BE2C (cell line): Measurements from ENCODE around the gene GALNS.
"Not testable (repeated sequence)": the region's sequence is repeated elsewhere in the genome, so short reads cannot be mapped to it uniquely, and the experiment has no call there.

Experiments
- DNase-seq: peaks from one replicate; pipeline ENCODE4 v3.0.0-alpha.2; 2020
- H3K27me3 ChIP-seq: fragments of 250-450 bp; sonication (Bioruptor Pico); 2 replicates; pipeline ENCODE4 v1.5.1; 2020; ENCODE audit warnings: mild to moderate bottlenecking
- H3K36me3 ChIP-seq: fragments of 250-450 bp; sonication (Bioruptor Pico); 2 replicates; pipeline ENCODE4 v1.5.1; 2020; ENCODE audit warnings: mild to moderate bottlenecking
- H3K4me1 ChIP-seq: fragments of 250-450 bp; sonication (Bioruptor Pico); 2 replicates; pipeline ENCODE4 v1.5.1; 2020
- H3K4me3 ChIP-seq: 2 replicates; pipeline ENCODE4 v1.5.1; 2011; ENCODE audit warnings: low read depth, low read length
- H3K9me3 ChIP-seq: fragments of 250-450 bp; sonication (Bioruptor Pico); 2 replicates; pipeline ENCODE4 v1.5.1; 2020
- CTCF ChIP-seq: IDR thresholded peaks from 2 replicates; pipeline ENCODE4 v1.5.1; 2012; ENCODE audit warnings: mild to moderate bottlenecking, low read depth, low read length

GALNS gene

DNA sequence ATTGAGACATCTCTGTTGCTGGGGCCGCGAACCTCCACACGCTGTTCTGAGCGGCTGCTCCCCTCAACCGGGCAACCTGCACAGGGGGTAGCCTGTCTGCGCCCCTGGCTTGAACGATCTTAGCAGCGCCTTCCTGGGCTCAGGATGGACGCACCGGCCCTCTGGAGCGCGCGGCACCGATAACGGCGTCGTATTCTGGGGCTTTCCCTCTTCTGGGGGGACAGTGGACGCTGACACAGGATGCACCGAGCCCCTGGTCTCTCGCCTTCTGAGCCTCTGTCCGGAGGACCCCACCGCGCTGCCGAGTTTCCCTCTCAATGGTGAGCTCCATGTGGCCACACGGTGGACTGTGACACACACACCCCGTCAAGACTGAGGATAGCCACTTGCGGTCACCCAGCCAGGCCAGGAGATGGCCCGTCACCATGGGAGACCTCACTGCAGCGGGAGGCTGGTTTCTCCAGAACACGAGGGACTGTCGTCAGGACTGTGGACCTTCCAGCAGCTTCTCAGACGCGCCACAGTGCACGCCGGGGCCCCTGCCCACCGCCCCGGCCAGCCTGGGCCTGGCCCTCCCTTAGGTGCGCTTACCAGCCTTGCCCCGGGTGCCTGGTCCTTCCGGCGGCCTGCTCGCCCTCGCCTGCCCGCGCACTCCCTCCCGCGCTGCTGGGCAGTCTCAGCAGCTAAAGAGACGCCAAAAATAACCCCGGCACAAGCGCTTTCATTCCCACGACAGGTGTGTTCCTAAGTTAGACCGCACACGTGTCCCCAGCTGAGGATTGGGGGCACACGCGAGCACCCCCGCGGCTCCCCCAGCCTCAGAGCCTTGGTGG lies 39.7 kb upstream of the GALNS start:
- DNase-seq = no peak
- H3K4me1 ChIP-seq = no peaks in the 10 kb centered on the region
- peaks cover 45% of the 10 kb centered on the region for H3K27me3 ChIP-seq
- TF ChIP-seq CTCF = no peak
- H3K4me3 ChIP-seq = no peak overlapping the region
- no peaks in the 10 kb centered on the region for H3K9me3 ChIP-seq
- H3K36me3 ChIP-seq = no peaks in the 10 kb centered on the region

DNA sequence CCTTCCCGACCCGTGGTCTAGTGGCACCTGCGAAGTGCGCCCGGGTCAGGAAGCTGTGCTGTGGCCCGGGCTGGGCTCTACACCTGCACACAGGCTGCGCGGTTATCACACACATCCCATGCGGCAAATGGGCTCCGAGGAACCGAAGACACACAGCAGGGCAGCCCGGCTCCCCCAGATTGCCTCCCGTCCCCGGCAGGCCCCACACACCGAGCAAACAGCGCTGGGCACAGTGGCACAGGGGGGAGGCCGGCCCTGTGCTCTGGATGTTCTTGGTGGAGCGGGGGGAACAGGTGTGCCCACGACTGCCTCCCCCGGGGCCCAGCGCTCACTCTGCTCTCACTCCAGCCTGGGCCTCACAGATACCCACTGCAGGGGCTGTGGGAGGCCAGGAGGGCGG lies 38.6 kb upstream of the GALNS start:
- Histone ChIP-seq H3K9me3 (no peaks in the 10 kb centered on the region; the same call in 1 of the 2 replicates), H3K4me1 (no peaks in the 10 kb centered on the region)

GRCh38 chr16:88894681-88895300 lies 38.0 kb upstream of the GALNS start:
- no peaks in the 10 kb centered on the region; the same call in 1 of the 2 replicates for H3K9me3 ChIP-seq
- DNase-seq = no peak
- no peaks in the 10 kb centered on the region for H3K36me3 ChIP-seq
- H3K4me1 ChIP-seq = no peaks in the 10 kb centered on the region
- peaks cover 45% of the 10 kb centered on the region for H3K27me3 ChIP-seq
- TF ChIP-seq CTCF = no peak
- H3K4me3 ChIP-seq = no peak overlapping the region

More for the DNA sequence above, 38.6 kb upstream of the GALNS start:
- TF ChIP-seq CTCF = no peak
- DNase-seq = no peak
- peaks cover 49% of the 10 kb centered on the region for H3K27me3 ChIP-seq
- no peak overlapping the region for H3K4me3 ChIP-seq
- no peaks in the 10 kb centered on the region for H3K36me3 ChIP-seq

DNA sequence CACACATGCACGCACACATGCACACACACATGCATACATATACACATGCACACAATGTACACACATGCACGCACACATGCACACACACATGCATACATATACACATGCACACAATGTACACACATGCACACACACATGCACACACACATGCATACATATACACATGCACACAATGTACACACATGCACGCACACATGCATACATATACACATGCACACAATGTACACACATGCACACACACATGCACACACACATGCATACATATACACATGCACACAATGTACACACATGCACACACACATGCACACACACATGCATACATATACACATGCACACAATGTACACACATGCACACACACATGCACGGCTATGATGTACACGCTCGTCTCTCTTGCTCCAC lies 37.5 kb upstream of the GALNS start:
- not testable (repeated sequence) for DNase-seq, H3K36me3 ChIP-seq
- peaks cover 40% of the 10 kb centered on the region for H3K27me3 ChIP-seq

GRCh38 chr16:88893127-88893968 lies 36.6 kb upstream of the GALNS start:
- Histone ChIP-seq H3K27me3 (peaks cover 34% of the 10 kb centered on the region), H3K4me1 (no peaks in the 10 kb centered on the region; the same call in 1 of the 2 replicates), H3K9me3 (no peaks in the 10 kb centered on the region; the same call in 1 of the 2 replicates), H3K4me3 (no peak overlapping the region), H3K36me3 (no peaks in the 10 kb centered on the region)
- TF ChIP-seq CTCF = no peak
- DNase-seq = no peak

More for the DNA sequence above, 37.5 kb upstream of the GALNS start:
- not testable (repeated sequence) for H3K4me1 ChIP-seq, H3K4me3 ChIP-seq, H3K9me3 ChIP-seq

GRCh38 chr16:88892065-88892464 lies 35.3 kb upstream of the GALNS start:
- H3K9me3 ChIP-seq = no peaks in the 10 kb centered on the region; the same call in 1 of the 2 replicates
- no peak for TF ChIP-seq CTCF
- DNase-seq = peak; percentile 58
- no peaks in the 10 kb centered on the region for H3K36me3 ChIP-seq
- no peak overlapping the region for H3K4me3 ChIP-seq
- peaks cover 22% of the 10 kb centered on the region; the same call in 1 of the 2 replicates for H3K27me3 ChIP-seq
- no peaks in the 10 kb centered on the region; the same call in 1 of the 2 replicates for H3K4me1 ChIP-seq
